GM12892 (cell line): ENCODE data around the gene ARHGAP10.

Experiments
- POLR2A ChIP-seq: IDR thresholded peaks from 2 replicates; pipeline ENCODE4 v1.6.1; 2011; ENCODE audit warnings: low read depth, low read length, control low read depth
- POLR2AphosphoS5 ChIP-seq: IDR thresholded peaks from 2 replicates; pipeline ENCODE4 v1.6.1; 2011; ENCODE audit warnings: low read depth, low read length, control low read depth
- TAF1 ChIP-seq: IDR thresholded peaks from 2 replicates; pipeline ENCODE4 v1.6.1; 2011; ENCODE audit warnings: low read depth, mild to moderate bottlenecking, control low read depth, low read length, borderline replicate concordance

DNA sequence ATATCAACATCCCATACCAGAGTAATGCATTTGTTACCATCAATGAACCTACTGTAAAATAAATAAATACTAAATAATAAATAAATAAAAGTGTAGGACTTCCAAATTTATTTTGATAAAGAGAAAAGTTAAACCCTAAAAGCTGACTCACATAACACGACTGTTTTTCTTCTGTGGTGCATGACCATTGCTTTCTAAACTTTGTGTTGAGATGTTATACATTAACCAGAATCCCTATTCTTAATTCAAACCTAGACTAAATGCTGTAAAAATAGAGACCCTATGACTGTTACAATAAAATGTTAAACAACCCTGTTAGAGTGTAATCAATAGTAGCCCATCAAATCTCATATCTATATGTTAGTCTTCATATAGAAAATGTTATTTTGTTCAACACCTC is 27.0 kb upstream of the ARHGAP10 start:
- TF ChIP-seq TAF1 (no peak), POLR2A (no peak), POLR2AphosphoS5 (no peak)
